ENCODE results near the gene PAGE3. TPM values are rescaled to one million over a fixed set of nuclear protein-coding genes. Genes with fewer than 3 reads are reported as not detected.

Gene PAGE3
- not detected for total RNA-seq
- polyA plus RNA-seq, result not detected
- long read RNA-seq, donor 1, result 0 reads
- long read RNA-seq, donor 2, result 0 reads
- long read RNA-seq, donor 3, result 0 reads
- long read RNA-seq, donor 4, result 0 reads

GRCh38 chrX:55264816-55265215 is at the start of gene PAGE3:
PAGE3 (minus strand) TSS chrX:55264916; CDS start chrX:55263903, 1,013 bp downstream.
- Histone ChIP-seq H3K4me3 (ENCODE audit: low read length) (no peak within 1 kb of the TSS), H3K9me3 (ENCODE audit: control insufficient read depth, low read length) (no peaks in the 10 kb centered on the region), H3K27me3 (ENCODE audit: control insufficient read depth, insufficient read depth) (no peaks in the 10 kb centered on the region), H3K4me1 (ENCODE audit: control insufficient read depth, insufficient read depth, low read length) (no peaks in the 10 kb centered on the region), H3K27ac (ENCODE audit: low read length) (no peak within 1 kb of the TSS)
- no peak for ATAC-seq
- intact Hi-C loops (cut with DNase I), result no loop called here
- 85% methylated on average over 5 of the region's 5 CpGs for WGBS
- DNase-seq, result no peak

GRCh38 chrX:55312655-55313054 is 47.9 kb upstream of the PAGE3 start:
- Histone ChIP-seq H3K9me3 (ENCODE audit: control insufficient read depth, low read length) (no peaks in the 10 kb centered on the region), H3K4me3 (ENCODE audit: low read length) (no peak overlapping the region), H3K4me1 (ENCODE audit: control insufficient read depth, insufficient read depth, low read length) (no peaks in the 10 kb centered on the region), H3K27ac (ENCODE audit: low read length) (no peak overlapping the region), H3K27me3 (ENCODE audit: control insufficient read depth, insufficient read depth) (no peaks in the 10 kb centered on the region)
- no peak for DNase-seq
- intact Hi-C loops (cut with DNase I), result no loop called here
- no peak for ATAC-seq

GRCh38 chrX:55290963-55291362 is 26.2 kb upstream of the PAGE3 start:
- Histone ChIP-seq H3K27me3 (ENCODE audit: control insufficient read depth, insufficient read depth) (no peaks in the 10 kb centered on the region), H3K9me3 (ENCODE audit: control insufficient read depth, low read length) (no peaks in the 10 kb centered on the region), H3K27ac (ENCODE audit: low read length) (no peak overlapping the region), H3K4me1 (ENCODE audit: control insufficient read depth, insufficient read depth, low read length) (no peaks in the 10 kb centered on the region), H3K4me3 (ENCODE audit: low read length) (no peak overlapping the region)
- DNase-seq, result no peak
- 82% methylated on average over 3 of the region's 3 CpGs for WGBS
- ATAC-seq, result no peak
- intact Hi-C loops (cut with DNase I), result no loop called here

- WGBS, result 96% methylated on average over 10 of the region's 10 CpGs
- DNase-seq (no peak), ATAC-seq (no peak)
- Histone ChIP-seq H3K4me3 (ENCODE audit: low read length) (no peak overlapping the region), H3K27me3 (ENCODE audit: control insufficient read depth, insufficient read depth) (no peaks in the 10 kb centered on the region), H3K4me1 (ENCODE audit: control insufficient read depth, insufficient read depth, low read length) (no peaks in the 10 kb centered on the region), H3K9me3 (ENCODE audit: control insufficient read depth, low read length) (no peaks in the 10 kb centered on the region), H3K27ac (ENCODE audit: low read length) (no peak overlapping the region)
- intact Hi-C loops (cut with DNase I), result no loop called here
These were observed 15.1 kb upstream of the PAGE3 start for GRCh38 chrX:55279832-55280231.

GRCh38 chrX:55260806-55261205 is 3.9 kb downstream of the PAGE3 start:
- Histone ChIP-seq H3K9me3 (ENCODE audit: control insufficient read depth, low read length) (no peaks in the 10 kb centered on the region), H3K27me3 (ENCODE audit: control insufficient read depth, insufficient read depth) (no peaks in the 10 kb centered on the region), H3K27ac (ENCODE audit: low read length) (no peak overlapping the region), H3K4me1 (ENCODE audit: control insufficient read depth, insufficient read depth, low read length) (no peaks in the 10 kb centered on the region), H3K4me3 (ENCODE audit: low read length) (no peak overlapping the region)
- intact Hi-C loops (cut with DNase I), result no loop called here
- DNase-seq, result no peak
- no peak for ATAC-seq
- 81% methylated on average over 2 of the region's 2 CpGs for WGBS

- DNase-seq, result no peak
- no peak overlapping the region for H3K27ac ChIP-seq (ENCODE audit: low read length)
- H3K4me1 ChIP-seq (ENCODE audit: control insufficient read depth, insufficient read depth, low read length), result no peaks in the 10 kb centered on the region
- intact Hi-C loops (cut with DNase I), result no loop called here
- no peak overlapping the region for H3K4me3 ChIP-seq (ENCODE audit: low read length)
- no peaks in the 10 kb centered on the region for H3K27me3 ChIP-seq (ENCODE audit: control insufficient read depth, insufficient read depth)
- ATAC-seq, result no peak
- no peaks in the 10 kb centered on the region for H3K9me3 ChIP-seq (ENCODE audit: control insufficient read depth, low read length)
These were observed 11.2 kb downstream of the PAGE3 start for GRCh38 chrX:55253528-55253927.

GRCh38 chrX:55240788-55241340 is 23.9 kb downstream of the PAGE3 start:
- Histone ChIP-seq H3K27me3 (ENCODE audit: control insufficient read depth, insufficient read depth) (no peaks in the 10 kb centered on the region), H3K27ac (ENCODE audit: low read length) (no peak overlapping the region), H3K9me3 (ENCODE audit: control insufficient read depth, low read length) (no peaks in the 10 kb centered on the region), H3K4me3 (ENCODE audit: low read length) (no peak overlapping the region), H3K4me1 (ENCODE audit: control insufficient read depth, insufficient read depth, low read length) (no peaks in the 10 kb centered on the region)
- intact Hi-C loops (cut with DNase I), result no loop called here
- DNase-seq, result no peak
- no peak for ATAC-seq
- WGBS, result 62% methylated on average over 6 of the region's 6 CpGs

- ATAC-seq (no peak), DNase-seq (peak in 1 of 3 donors; percentile 41)
- no peaks in the 10 kb centered on the region for H3K27me3 ChIP-seq (ENCODE audit: control insufficient read depth, insufficient read depth)
- WGBS, result 91% methylated on average over 30 of the region's 30 CpGs
- no peak within 1 kb of the TSS for H3K4me3 ChIP-seq (ENCODE audit: low read length)
- H3K4me1 ChIP-seq (ENCODE audit: control insufficient read depth, insufficient read depth, low read length), result no peaks in the 10 kb centered on the region
- intact Hi-C loops (cut with DNase I), result no loop called here
- no peak within 1 kb of the TSS for H3K27ac ChIP-seq (ENCODE audit: low read length)
- no peaks in the 10 kb centered on the region for H3K9me3 ChIP-seq (ENCODE audit: control insufficient read depth, low read length)
These were observed 44.5 kb downstream of the PAGE3 start, which contains the start of gene PAGE5 for GRCh38 chrX:55220119-55220794. PAGE5 (plus strand) TSS chrX:55220346; CDS start chrX:55221383, 1,037 bp downstream.

GRCh38 chrX:55213381-55213780 is 51.3 kb downstream of the PAGE3 start:
- H3K27ac ChIP-seq (ENCODE audit: low read length), result no peak overlapping the region
- ATAC-seq, result no peak
- H3K9me3 ChIP-seq (ENCODE audit: control insufficient read depth, low read length), result no peaks in the 10 kb centered on the region
- no peak overlapping the region for H3K4me3 ChIP-seq (ENCODE audit: low read length)
- H3K27me3 ChIP-seq (ENCODE audit: control insufficient read depth, insufficient read depth), result no peaks in the 10 kb centered on the region
- DNase-seq, result no peak
- intact Hi-C loops (cut with DNase I), result no loop called here
- 55% methylated on average over 3 of the region's 3 CpGs for WGBS
- no peaks in the 10 kb centered on the region for H3K4me1 ChIP-seq (ENCODE audit: control insufficient read depth, insufficient read depth, low read length)

- no peak overlapping the region for H3K4me3 ChIP-seq (ENCODE audit: low read length)
- no peak overlapping the region for H3K27ac ChIP-seq (ENCODE audit: low read length)
- no peak for DNase-seq
- H3K27me3 ChIP-seq (ENCODE audit: control insufficient read depth, insufficient read depth), result no peaks in the 10 kb centered on the region
- WGBS, result 81% methylated on average over 13 of the region's 13 CpGs
- ATAC-seq, result no peak
- no peaks in the 10 kb centered on the region for H3K9me3 ChIP-seq (ENCODE audit: control insufficient read depth, low read length)
- intact Hi-C loops (cut with DNase I), result no loop called here
- H3K4me1 ChIP-seq (ENCODE audit: control insufficient read depth, insufficient read depth, low read length), result no peaks in the 10 kb centered on the region
These were observed 53.6 kb downstream of the PAGE3 start for GRCh38 chrX:55210931-55211677.

All from right cardiac atrium (tissue), 5 donors.